Endodermal cell (in vitro differentiated cells): ENCODE measurements around the gene LECT2. TPM values are rescaled to one million over a fixed set of nuclear protein-coding genes. Genes with fewer than 3 reads are reported as not detected.

Source experiments
- DNase-seq: peaks from one replicate; pipeline ENCODE4 v3.0.0-alpha.2; 2017
- H3K27ac ChIP-seq: 2 replicates; pipeline ENCODE4 v1.5.1; 2013; ENCODE audit warnings: mild to moderate bottlenecking, low read depth, low read length, moderate library complexity
- H3K27me3 ChIP-seq: 2 replicates; pipeline ENCODE4 v1.6.1; 2013; ENCODE audit warnings: mild to moderate bottlenecking, low read length, moderate library complexity; ENCODE audit not compliant: insufficient read depth, control insufficient read depth, poor library complexity, severe bottlenecking
- H3K36me3 ChIP-seq: 2 replicates; pipeline ENCODE4 v1.7.0; 2013; ENCODE audit warnings: mild to moderate bottlenecking, low read length, moderate library complexity; ENCODE audit not compliant: control insufficient read depth, insufficient read depth
- H3K4me1 ChIP-seq: one replicate; pipeline ENCODE4 v1.7.0; 2013; ENCODE audit warnings: low read length; ENCODE audit not compliant: control insufficient read depth, insufficient read depth
- H3K4me3 ChIP-seq: 2 replicates; pipeline ENCODE4 v1.5.1; 2013; ENCODE audit warnings: mild to moderate bottlenecking, low read length, moderate library complexity
- H3K9ac ChIP-seq: 2 replicates; pipeline ENCODE4 v1.6.1; 2013; ENCODE audit warnings: mild to moderate bottlenecking, low read length, moderate library complexity; ENCODE audit not compliant: poor library complexity, severe bottlenecking; ENCODE audit errors: extremely low read depth
- H3K9me3 ChIP-seq: 2 replicates; pipeline ENCODE4 v1.6.1; 2013; ENCODE audit warnings: mild to moderate bottlenecking, low read length, moderate library complexity; ENCODE audit not compliant: control insufficient read depth
- H3K27ac Mint-ChIP-seq: 2 replicates; pipeline ENCODE4 v1.8.0; 2020; ENCODE audit warnings: mixed read lengths
- H3K27me3 Mint-ChIP-seq: 2 replicates; pipeline ENCODE4 v1.8.0; 2021; ENCODE audit warnings: mild to moderate bottlenecking, mixed read lengths; ENCODE audit not compliant: insufficient read depth
- H3K36me3 Mint-ChIP-seq: 2 replicates; pipeline ENCODE4 v1.8.0; 2020; ENCODE audit warnings: low read depth, mixed read lengths
- H3K4me1 Mint-ChIP-seq: 2 replicates; pipeline ENCODE4 v1.8.0; 2020; ENCODE audit warnings: mixed read lengths
- H3K4me3 Mint-ChIP-seq: 2 replicates; pipeline ENCODE4 v1.8.0; 2020; ENCODE audit warnings: mild to moderate bottlenecking, moderate library complexity, mixed read lengths
- H3K9me3 Mint-ChIP-seq: 2 replicates; pipeline ENCODE4 v1.8.0; 2020; ENCODE audit warnings: mild to moderate bottlenecking, mixed read lengths
- WGBS, 2 experiments: methylation state at CpG; one replicate each; pipeline versions ENCODE4 v1.1.5 to v1.1.7; 2013; ENCODE audit warnings: missing lambda C conversion rate in 2 of 2, mixed read lengths in 1 of 2; ENCODE audit not compliant: insufficient coverage in 1 of 2, insufficient read length in 1 of 2; 5-methylcytosine and 5-hydroxymethylcytosine counted together
- total RNA-seq, 2 donors: library from RNA; stranded (reverse); fragmentation: NEBNext Ultra II Directional in 1 of 2; extraction: Animal tissue kit (Norgen Biotek cat#: 25700) in 1 of 2; gene quantifications; 2 replicates in 1 of 2; 3 replicates in 1 of 2; pipeline ENCODE4 v1.2.1, GENCODE V29; 2021
- TF ChIP-seq, protein P1 (sequence below): fragments of 200-600 bp; sonication (generic); conservative IDR thresholded peaks from 2 replicates; pipeline ENCODE4 v1.5.0; 2021; ENCODE audit warnings: antibody characterized with exemption, mild to moderate bottlenecking

Gene LECT2
- total RNA-seq, 2 donors from 2014 or later: not detected

DNA sequence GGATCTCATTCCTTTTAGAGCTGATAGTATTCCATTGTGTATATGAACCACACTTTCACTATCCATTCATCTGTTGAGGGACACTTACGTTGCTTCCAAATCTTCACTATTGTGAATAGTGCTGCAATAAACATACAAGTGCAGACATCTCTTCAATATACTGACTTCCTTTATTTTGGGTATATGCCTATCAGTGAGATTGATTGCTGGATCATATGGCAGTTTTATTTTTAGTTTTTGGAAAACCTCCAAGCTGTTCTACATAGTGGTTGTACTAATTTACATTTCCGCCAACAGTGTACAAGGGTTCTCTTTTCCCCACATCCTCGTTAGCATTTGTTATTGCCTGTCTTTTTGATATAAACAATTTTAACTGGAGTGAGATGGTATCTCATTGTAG, 33.8 kb upstream of the LECT2 start:
- Histone ChIP-seq H3K36me3 (no peaks in the 10 kb centered on the region), H3K9ac (no peak overlapping the region), H3K4me1 (no peaks in the 10 kb centered on the region), H3K9me3 (no peaks in the 10 kb centered on the region), H3K4me3 (no peak overlapping the region), H3K27me3 (no peaks in the 10 kb centered on the region), H3K27ac (no peak overlapping the region)
- Mint-ChIP-seq H3K27me3 (peaks cover 9% of the 10 kb centered on the region), H3K4me3 (no peak overlapping the region), H3K36me3 (no peaks in the 10 kb centered on the region), H3K27ac (no peak overlapping the region), H3K9me3 (no peaks in the 10 kb centered on the region), H3K4me1 (no peaks in the 10 kb centered on the region)
- WGBS, 2 experiments: 79 to 100% methylated on average over 2 to 3 of the region's 3 CpGs
- TF ChIP-seq, protein P1, sequence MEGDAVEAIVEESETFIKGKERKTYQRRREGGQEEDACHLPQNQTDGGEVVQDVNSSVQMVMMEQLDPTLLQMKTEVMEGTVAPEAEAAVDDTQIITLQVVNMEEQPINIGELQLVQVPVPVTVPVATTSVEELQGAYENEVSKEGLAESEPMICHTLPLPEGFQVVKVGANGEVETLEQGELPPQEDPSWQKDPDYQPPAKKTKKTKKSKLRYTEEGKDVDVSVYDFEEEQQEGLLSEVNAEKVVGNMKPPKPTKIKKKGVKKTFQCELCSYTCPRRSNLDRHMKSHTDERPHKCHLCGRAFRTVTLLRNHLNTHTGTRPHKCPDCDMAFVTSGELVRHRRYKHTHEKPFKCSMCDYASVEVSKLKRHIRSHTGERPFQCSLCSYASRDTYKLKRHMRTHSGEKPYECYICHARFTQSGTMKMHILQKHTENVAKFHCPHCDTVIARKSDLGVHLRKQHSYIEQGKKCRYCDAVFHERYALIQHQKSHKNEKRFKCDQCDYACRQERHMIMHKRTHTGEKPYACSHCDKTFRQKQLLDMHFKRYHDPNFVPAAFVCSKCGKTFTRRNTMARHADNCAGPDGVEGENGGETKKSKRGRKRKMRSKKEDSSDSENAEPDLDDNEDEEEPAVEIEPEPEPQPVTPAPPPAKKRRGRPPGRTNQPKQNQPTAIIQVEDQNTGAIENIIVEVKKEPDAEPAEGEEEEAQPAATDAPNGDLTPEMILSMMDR: no peak
- DNase-seq: no peak

GRCh38 chr5:135986891-135987401, 32.2 kb upstream of the LECT2 start:
- Histone ChIP-seq H3K36me3 (no peaks in the 10 kb centered on the region), H3K9ac (no peak overlapping the region), H3K27me3 (no peaks in the 10 kb centered on the region), H3K27ac (no peak overlapping the region), H3K9me3 (no peaks in the 10 kb centered on the region), H3K4me3 (no peak overlapping the region), H3K4me1 (no peaks in the 10 kb centered on the region)
- Mint-ChIP-seq H3K27me3 (peaks cover 9% of the 10 kb centered on the region), H3K9me3 (peaks cover 2% of the 10 kb centered on the region), H3K4me1 (no peaks in the 10 kb centered on the region), H3K4me3 (no peak overlapping the region), H3K27ac (no peak overlapping the region), H3K36me3 (no peaks in the 10 kb centered on the region)
- TF ChIP-seq, protein P1: no peak
- no peak for DNase-seq
- WGBS, 2 experiments: 90% methylated on average over 3 of the region's 3 CpGs; no CpG with 5 or more reads in 1 of the 2 experiments

DNA sequence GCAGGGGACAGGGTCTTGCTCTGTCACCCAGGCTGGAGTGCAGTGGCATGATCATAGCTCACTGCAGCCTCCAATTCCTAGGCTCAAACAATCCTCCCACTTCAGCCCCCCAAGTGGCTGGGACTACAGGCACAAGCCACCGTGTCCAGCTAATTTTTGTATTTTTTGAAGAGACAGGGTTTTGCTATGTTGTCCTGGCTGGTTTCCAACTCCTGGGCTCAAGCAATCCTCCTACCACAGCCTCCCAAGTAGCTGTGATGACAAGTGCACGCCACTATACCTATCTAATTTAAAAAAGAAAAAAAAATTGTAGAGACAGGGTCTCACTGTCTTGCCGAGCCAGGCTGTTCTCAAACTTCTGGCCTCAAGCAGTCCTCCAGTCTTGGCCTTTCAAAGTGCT, 31.6 kb upstream of the LECT2 start:
- Mint-ChIP-seq H3K36me3 (no peaks in the 10 kb centered on the region), H3K4me1 (no peaks in the 10 kb centered on the region), H3K27me3 (peaks cover 9% of the 10 kb centered on the region), H3K9me3 (peaks cover 2% of the 10 kb centered on the region), H3K27ac (no peak overlapping the region), H3K4me3 (no peak overlapping the region)
- Histone ChIP-seq H3K4me3 (no peak overlapping the region), H3K36me3 (no peaks in the 10 kb centered on the region), H3K27me3 (no peaks in the 10 kb centered on the region), H3K27ac (no peak overlapping the region), H3K9me3 (no peaks in the 10 kb centered on the region), H3K9ac (no peak overlapping the region), H3K4me1 (no peaks in the 10 kb centered on the region)
- WGBS, 2 experiments: 94% methylated on average over 3 of the region's 3 CpGs; no CpG with 5 or more reads in 1 of the 2 experiments
- TF ChIP-seq, protein P1: no peak
- peak; percentile 11 for DNase-seq
